ENCODE measurements around the gene SEPTIN10.

The SEPTIN10 gene

DNA sequence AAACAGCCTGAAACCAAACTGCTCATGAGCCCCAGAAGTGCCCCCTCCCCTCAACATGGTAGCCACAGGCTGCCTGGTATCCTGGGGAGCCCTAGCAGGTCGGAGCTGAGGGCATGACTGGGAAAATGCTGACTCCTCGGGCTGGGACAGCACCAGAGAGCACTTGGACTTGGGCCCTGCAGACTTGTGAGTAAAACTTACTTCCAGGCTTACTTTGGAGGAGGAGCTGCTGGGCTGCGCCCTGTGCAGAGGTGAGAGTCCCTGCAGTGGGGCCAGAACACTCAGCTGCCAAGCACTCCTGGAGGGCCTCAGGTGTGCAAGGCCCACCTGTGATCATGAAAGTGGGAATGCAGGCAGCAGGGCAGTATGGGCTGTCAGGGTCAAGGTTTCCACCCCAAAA is 119.4 kb downstream of the SEPTIN10 start:
- ATAC-seq = no peak

- ATAC-seq = no peak
These were observed 120.4 kb downstream of the SEPTIN10 start for GRCh38 chr2:109493176-109493935.
